Tibial nerve (tissue), 4 donors: ENCODE data around the gene CPSF6.

Experiments
- EP300 ChIP-seq, 2 donors: sonication (generic); formaldehyde crosslinking; IDR thresholded peaks; one replicate each; pipeline ENCODE4 v1.6.1; 2017; ENCODE audit warnings: antibody characterized with exemption in 2 of 2, mild to moderate bottlenecking in 1 of 2
- TF ChIP-seq, protein P1 (sequence below), 5 experiments: fragments of 200-600 bp in 3 of 5; fragments of 450-650 bp in 2 of 5; sonication (generic) in 3 of 5; IDR thresholded peaks; one replicate each; pipeline ENCODE4 v1.5.1; 2016 to 2019; ENCODE audit warnings: antibody characterized with exemption in 5 of 5, mild to moderate bottlenecking in 3 of 5, moderate library complexity in 2 of 5

DNA sequence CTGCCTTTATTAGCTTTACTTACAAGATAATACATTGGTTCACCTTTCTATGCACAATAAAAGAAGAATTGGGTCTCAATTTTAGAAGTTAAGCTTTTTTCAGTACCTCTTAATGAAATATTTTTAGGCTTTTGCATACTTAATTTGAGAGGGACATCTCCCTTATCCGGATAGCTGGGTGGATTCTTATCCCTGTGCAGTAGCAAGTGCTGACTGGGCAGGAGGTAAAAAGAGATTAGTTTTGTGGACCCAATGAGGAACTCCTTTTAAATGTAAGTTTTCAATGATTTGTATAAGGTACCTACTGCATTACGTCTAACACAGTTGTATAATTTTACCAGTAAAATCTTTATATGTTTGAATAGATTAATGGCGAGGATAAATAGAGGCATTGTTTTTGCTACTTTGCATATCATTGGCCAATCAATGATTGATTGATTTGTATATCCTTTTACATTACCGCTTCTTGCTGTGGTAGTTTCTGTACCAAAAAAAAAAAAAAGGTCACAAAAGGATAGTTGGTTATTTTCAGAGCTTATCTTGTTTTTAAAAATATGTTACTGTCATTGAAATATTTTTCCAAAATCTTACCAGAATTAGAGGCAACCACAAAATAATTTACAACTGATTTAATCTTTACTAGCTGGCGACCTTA, 2.2 kb downstream of the CPSF6 start:
- TF ChIP-seq, protein P1, sequence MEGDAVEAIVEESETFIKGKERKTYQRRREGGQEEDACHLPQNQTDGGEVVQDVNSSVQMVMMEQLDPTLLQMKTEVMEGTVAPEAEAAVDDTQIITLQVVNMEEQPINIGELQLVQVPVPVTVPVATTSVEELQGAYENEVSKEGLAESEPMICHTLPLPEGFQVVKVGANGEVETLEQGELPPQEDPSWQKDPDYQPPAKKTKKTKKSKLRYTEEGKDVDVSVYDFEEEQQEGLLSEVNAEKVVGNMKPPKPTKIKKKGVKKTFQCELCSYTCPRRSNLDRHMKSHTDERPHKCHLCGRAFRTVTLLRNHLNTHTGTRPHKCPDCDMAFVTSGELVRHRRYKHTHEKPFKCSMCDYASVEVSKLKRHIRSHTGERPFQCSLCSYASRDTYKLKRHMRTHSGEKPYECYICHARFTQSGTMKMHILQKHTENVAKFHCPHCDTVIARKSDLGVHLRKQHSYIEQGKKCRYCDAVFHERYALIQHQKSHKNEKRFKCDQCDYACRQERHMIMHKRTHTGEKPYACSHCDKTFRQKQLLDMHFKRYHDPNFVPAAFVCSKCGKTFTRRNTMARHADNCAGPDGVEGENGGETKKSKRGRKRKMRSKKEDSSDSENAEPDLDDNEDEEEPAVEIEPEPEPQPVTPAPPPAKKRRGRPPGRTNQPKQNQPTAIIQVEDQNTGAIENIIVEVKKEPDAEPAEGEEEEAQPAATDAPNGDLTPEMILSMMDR (IDR thresholded peaks at IDR 0.05), result no peak
- no peak for TF ChIP-seq EP300 (IDR thresholded peaks at IDR 0.05)
